Measurements from ENCODE around the gene MX2. TPM values are rescaled to one million over a fixed set of nuclear protein-coding genes. Genes with fewer than 3 reads are reported as not detected.

Gene MX2
- total and polyA plus RNA-seq, 10 of the 15 experiments (the other 5 are each of a cell fraction or from before 2014, with no cell fraction given), result 10.5 to 167 (median 46.1) TPM

- no peak for TF ChIP-seq ZBTB33 (IDR thresholded peaks at IDR 0.05)
- TF ChIP-seq USF2 (IDR thresholded peaks at IDR 0.05; ENCODE audit: borderline replicate concordance, low read depth, low read length), result no peak
- TF ChIP-seq GATAD2B (conservative IDR thresholded peaks at IDR 0.05; ENCODE audit: low read depth), result peak; percentile 90
- TF ChIP-seq ATF7 (IDR thresholded peaks at IDR 0.05; ENCODE audit: low read depth), result 0 out of 2 replicates have a peak, but pooled peaks have one; percentile 13
- peak; percentile 82 for TF ChIP-seq DPF2 (IDR thresholded peaks at IDR 0.05)
- TF ChIP-seq, protein P1, sequence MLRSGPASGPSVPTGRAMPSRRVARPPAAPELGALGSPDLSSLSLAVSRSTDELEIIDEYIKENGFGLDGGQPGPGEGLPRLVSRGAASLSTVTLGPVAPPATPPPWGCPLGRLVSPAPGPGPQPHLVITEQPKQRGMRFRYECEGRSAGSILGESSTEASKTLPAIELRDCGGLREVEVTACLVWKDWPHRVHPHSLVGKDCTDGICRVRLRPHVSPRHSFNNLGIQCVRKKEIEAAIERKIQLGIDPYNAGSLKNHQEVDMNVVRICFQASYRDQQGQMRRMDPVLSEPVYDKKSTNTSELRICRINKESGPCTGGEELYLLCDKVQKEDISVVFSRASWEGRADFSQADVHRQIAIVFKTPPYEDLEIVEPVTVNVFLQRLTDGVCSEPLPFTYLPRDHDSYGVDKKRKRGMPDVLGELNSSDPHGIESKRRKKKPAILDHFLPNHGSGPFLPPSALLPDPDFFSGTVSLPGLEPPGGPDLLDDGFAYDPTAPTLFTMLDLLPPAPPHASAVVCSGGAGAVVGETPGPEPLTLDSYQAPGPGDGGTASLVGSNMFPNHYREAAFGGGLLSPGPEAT (IDR thresholded peaks at IDR 0.05; ENCODE audit: low read depth), result no peak; the same call in 1 of the 2 replicates
- 0 out of 2 replicates have a peak, but pooled peaks have one; percentile 25 for TF ChIP-seq BACH1 (IDR thresholded peaks at IDR 0.05; ENCODE audit: borderline replicate concordance)
- peak; percentile 54 for TF ChIP-seq RELA (IDR thresholded peaks at IDR 0.05; ENCODE audit: borderline replicate concordance, partially characterized antibody)
- TF ChIP-seq ZNF217 (IDR thresholded peaks at IDR 0.05), result no peak
- TF ChIP-seq KDM1A (IDR thresholded peaks at IDR 0.05; ENCODE audit: borderline replicate concordance), result no peak
- no peak for TF ChIP-seq ZNF274 (IDR thresholded peaks at IDR 0.05; ENCODE audit: insufficient read depth, insufficient read length)
- no peak for TF ChIP-seq MYB (IDR thresholded peaks at IDR 0.05; ENCODE audit: borderline replicate concordance, low read depth, low read length)
- peak; percentile 76 for TF ChIP-seq TCF12 (IDR thresholded peaks at IDR 0.05; ENCODE audit: low read depth, low read length)
- TF ChIP-seq TARDBP (IDR thresholded peaks at IDR 0.05; ENCODE audit: borderline replicate concordance), result no peak
Observed at GRCh38 chr21:41369105-41369919, 7.5 kb downstream of the MX2 start (continued).

Measured in GM12878 (cell line).